Endothelial cell of umbilical vein (primary cell): Measurements from ENCODE around the gene SLC31A2. TPM values are rescaled to one million over a fixed set of nuclear protein-coding genes. Genes with fewer than 3 reads are reported as not detected.

Source experiments
- BruUV-seq: library from RNA; stranded (reverse); fragments of 400-500 nt; replicated peaks from 2 replicates; lab custom pipeline; 2021; lab: Mats Ljungman, UMichigan
- CTCF ChIA-PET: fragments of 300-600, 350-600 bp; sonication (Branson Sonifier 250); formaldehyde crosslinking; loops from one replicate; lab custom pipeline; 2021; ENCODE audit warnings: antibody characterized with exemption, inconsistent platforms; lab: Charles Lee
- POLR2A ChIA-PET: fragments of 300-600, 350-600 bp; sonication (Branson Sonifier 250); formaldehyde crosslinking; loops from one replicate; lab custom pipeline; 2021; ENCODE audit warnings: antibody characterized with exemption, inconsistent platforms; lab: Charles Lee
- DNase-seq: peaks from one replicate; pipeline ENCODE4 v3.0.0-alpha.2; 2011; ENCODE audit warnings: low read depth, low spot score
- FAIRE-seq: peaks from 2 replicates; lab custom pipeline; 2011; peaks lifted over from hg19 to GRCh38; lab: Jason Lieb, UNC
- H2AFZ ChIP-seq: 2 replicates; pipeline ENCODE4 v1.6.0; 2012; ENCODE audit warnings: low read depth, low read length, control low read depth, inconsistent platforms
- H3K27ac ChIP-seq: 2 replicates; pipeline ENCODE4 v1.5.1; 2011; ENCODE audit warnings: low read depth, mild to moderate bottlenecking, control low read depth, low read length, moderate library complexity; ENCODE audit not compliant: insufficient read depth
- H3K27me3 ChIP-seq, 2 experiments: 2 replicates each; pipeline versions ENCODE4 v1.6.0 to v1.6.1; 2011; ENCODE audit warnings: low read length in 2 of 2, mixed read lengths in 1 of 2; ENCODE audit not compliant: control insufficient read depth in 2 of 2, insufficient read depth in 2 of 2
- H3K36me3 ChIP-seq, 2 experiments: 2 replicates in 1 of 2; 3 replicates in 1 of 2; pipeline ENCODE4 v1.5.1; 2011; ENCODE audit warnings: low read length in 2 of 2, mild to moderate bottlenecking in 1 of 2, moderate library complexity in 1 of 2; ENCODE audit not compliant: control insufficient read depth in 2 of 2, insufficient read depth in 2 of 2; ENCODE audit errors: extremely low read depth in 1 of 2
- H3K4me1 ChIP-seq: 3 replicates; pipeline ENCODE4 v1.5.1; 2011; ENCODE audit warnings: mild to moderate bottlenecking, low read length; ENCODE audit not compliant: control insufficient read depth, insufficient read depth; ENCODE audit errors: extremely low read depth
- H3K4me2 ChIP-seq: 2 replicates; pipeline ENCODE4 v1.6.1; 2011; ENCODE audit warnings: low read length, control low read depth, mixed read lengths; ENCODE audit not compliant: insufficient read depth
- H3K4me3 ChIP-seq, 3 experiments: fragments of 200-600 bp in 1 of 3; sonication (generic), shearing (Covaris generic) in 1 of 3; replicated peaks in 1 of 3; 2 replicates each; pipeline ENCODE4 v1.5.1; 2011 to 2016; ENCODE audit warnings: control low read depth in 3 of 3, low read length in 3 of 3, mild to moderate bottlenecking in 2 of 3, inconsistent platforms in 1 of 3, low read depth in 1 of 3, moderate library complexity in 1 of 3; ENCODE audit not compliant: insufficient read depth in 1 of 3
- H3K79me2 ChIP-seq: 2 replicates; pipeline ENCODE4 v1.6.0; 2012; ENCODE audit warnings: low read length, inconsistent platforms; ENCODE audit not compliant: control insufficient read depth, insufficient read depth
- H3K9ac ChIP-seq: replicated peaks from 2 replicates; pipeline ENCODE3; 2011; ENCODE audit warnings: low read length, control low read depth; ENCODE audit not compliant: insufficient read depth; ENCODE audit errors: extremely low read depth
- H3K9me1 ChIP-seq: replicated peaks from 3 replicates; pipeline ENCODE4 v1.6.0; 2011; ENCODE audit warnings: mild to moderate bottlenecking, low read length; ENCODE audit not compliant: control insufficient read depth, insufficient read depth; ENCODE audit errors: extremely low read depth
- H3K9me3 ChIP-seq: replicated peaks from 2 replicates; pipeline ENCODE4 v1.5.1; 2012; ENCODE audit warnings: low read length, inconsistent platforms; ENCODE audit not compliant: control insufficient read depth, insufficient read depth
- H4K20me1 ChIP-seq: replicated peaks from 2 replicates; pipeline ENCODE3; 2011; ENCODE audit warnings: mild to moderate bottlenecking, low read length; ENCODE audit not compliant: control insufficient read depth, insufficient read depth; ENCODE audit errors: extremely low read depth
- CTCF ChIP-seq, 2 donors: IDR thresholded peaks; 1 replicate in 1 of 2; 2 replicates in 1 of 2; pipeline ENCODE4 v1.5.1; 2011; ENCODE audit warnings: low read length in 2 of 2, mild to moderate bottlenecking in 2 of 2, moderate library complexity in 2 of 2, control low read depth in 1 of 2, inconsistent platforms in 1 of 2, low read depth in 1 of 2; ENCODE audit not compliant: insufficient read depth in 1 of 2; ENCODE audit errors: extremely low read depth in 1 of 2
- EZH2 ChIP-seq: IDR thresholded peaks from 2 replicates; pipeline ENCODE4 v1.6.1; 2012; ENCODE audit warnings: borderline replicate concordance, low read depth, mild to moderate bottlenecking, moderate library complexity, low read length, inconsistent platforms; ENCODE audit not compliant: severe bottlenecking
- FOS ChIP-seq: IDR thresholded peaks from 2 replicates; pipeline ENCODE4 v1.6.1; 2011; ENCODE audit warnings: mild to moderate bottlenecking, low read length, moderate library complexity, borderline replicate concordance; ENCODE audit not compliant: insufficient read depth
- GATA2 ChIP-seq: IDR thresholded peaks from 2 replicates; pipeline ENCODE4 v1.7.0; 2011; ENCODE audit warnings: low read depth, mild to moderate bottlenecking, moderate library complexity, mixed read lengths, low read length; ENCODE audit not compliant: insufficient read length, insufficient read depth
- JUN ChIP-seq: IDR thresholded peaks from 2 replicates; pipeline ENCODE4 v1.6.1; 2011; ENCODE audit warnings: borderline replicate concordance, low read depth; ENCODE audit not compliant: insufficient read length, insufficient read depth
- MAX ChIP-seq: IDR thresholded peaks from 2 replicates; pipeline ENCODE4 v1.6.1; 2011; ENCODE audit not compliant: insufficient read depth, insufficient read length
- MYC ChIP-seq: IDR thresholded peaks from one replicate; pipeline ENCODE4 v1.6.1; 2011; ENCODE audit warnings: mild to moderate bottlenecking, low read depth, low read length
- POLR2A ChIP-seq: IDR thresholded peaks from 2 replicates; pipeline ENCODE4 v1.6.1; 2012; ENCODE audit warnings: low read depth, mild to moderate bottlenecking, control low read depth, low read length
- POLR2AphosphoS5 ChIP-seq: IDR thresholded peaks from 2 replicates; pipeline ENCODE4 v1.6.1; 2012; ENCODE audit warnings: low read depth, mild to moderate bottlenecking, control low read depth, low read length, moderate library complexity; ENCODE audit not compliant: insufficient read depth
- dilution Hi-C: fragments of 300-500 bp; cut with MboI; formaldehyde crosslinking; loops from one replicate; pipeline ENCODE4 v1.15.0; 2019; ENCODE audit warnings: low sequenced_read_pairs; ENCODE audit not compliant: extremely low pct_ligation_motif_present
- intact Hi-C: fragments of 100-400 bp; cut with micrococcal nuclease; formaldehyde crosslinking; loops from one replicate; pipeline ENCODE4 v1.10.0; 2022
- polyA plus RNA-seq, 4 experiments: library from polyadenylated mRNA; depleted of rRNA in 3 of 4; stranded (reverse) in 3 of 4; unstranded in 1 of 4; fragments of >200 nt; gene quantifications; 2 replicates each; pipeline versions ENCODE4 v1.2.1 to v1.2.3, GENCODE V29; 2011 to 2012; ENCODE audit warnings: missing spikeins in 1 of 4
- total RNA-seq: library from RNA; stranded (reverse); gene quantifications from 2 replicates; pipeline ENCODE4 v1.2.3, GENCODE V29; 2021

Gene SLC31A2
- total and polyA plus RNA-seq, 2 donors (not counting 3 experiments of a cell fraction or from before 2014, with no cell fraction given): 3.7 to 9.8 TPM

GRCh38 chr9:113205861-113206260 lies 55.1 kb downstream of the SLC31A2 start:
- Histone ChIP-seq H3K4me3 (no peak overlapping the region), H3K4me1 (no peaks in the 10 kb centered on the region), H3K27ac (no peak overlapping the region), H4K20me1 (no peaks in the 10 kb centered on the region), H3K36me3 (peaks cover 13% of the 10 kb centered on the region in 2 experiments), H3K9me3 (no peaks in the 10 kb centered on the region), H3K27me3 (no peaks in the 10 kb centered on the region), H3K9ac (no peak overlapping the region), H3K79me2 (no peaks in the 10 kb centered on the region), H3K4me2 (no peak overlapping the region), H2AFZ (no peak overlapping the region), H3K9me1 (no peaks in the 10 kb centered on the region)
- no TSS peak for BruUV-seq
- no peak for TF ChIP-seq POLR2AphosphoS5
- CTCF ChIA-PET: no interaction called here
- FAIRE-seq (no peak), DNase-seq (no peak)
- intact Hi-C loops: no loop called here
- POLR2A ChIA-PET: no interaction called here
- dilution Hi-C loops: no loop called here

- no peak overlapping the region for H3K9ac ChIP-seq
- no peak overlapping the region for H3K4me3 ChIP-seq
- FAIRE-seq (no peak), DNase-seq (no peak)
- intact Hi-C loops: no loop called here
- H3K27ac ChIP-seq: no peak overlapping the region
- no peak for TF ChIP-seq CTCF (IDR thresholded peaks at IDR 0.05; ENCODE audit: extremely low read depth in 1 of 2, insufficient read depth in 1 of 2, low read depth in 1 of 2, low read length in 2 of 2)
- TF ChIP-seq FOS: no peak
- TF ChIP-seq MYC: no peak
- no peak for TF ChIP-seq GATA2
- TF ChIP-seq POLR2A: no peak
- TF ChIP-seq JUN: no peak
- no peak for TF ChIP-seq MAX
- TF ChIP-seq POLR2AphosphoS5: no peak
- TF ChIP-seq EZH2: no peak
- no peak overlapping the region for H3K4me2 ChIP-seq
- CTCF ChIA-PET: no interaction called here
- no TSS peak for BruUV-seq
- H2AFZ ChIP-seq: no peak overlapping the region
- no peaks in the 10 kb centered on the region for H3K27me3 ChIP-seq
- H3K79me2 ChIP-seq: peaks cover 10% of the 10 kb centered on the region
- dilution Hi-C loops: no loop called here
- H4K20me1 ChIP-seq: no peaks in the 10 kb centered on the region
- POLR2A ChIA-PET: no interaction called here
- H3K36me3 ChIP-seq: peaks cover 2 to 10% of the 10 kb centered on the region in 2 experiments
- H3K4me1 ChIP-seq: peaks cover 4% of the 10 kb centered on the region
- no peaks in the 10 kb centered on the region for H3K9me1 ChIP-seq
- H3K9me3 ChIP-seq: no peaks in the 10 kb centered on the region
Observed at GRCh38 chr9:113210815-113211214, 60.0 kb downstream of the SLC31A2 start.
